ENCODE results near the gene SLC28A2.
"Not testable (repeated sequence)": the region's sequence is repeated elsewhere in the genome, so short reads cannot be mapped to it uniquely, and the experiment has no call there.

DNA sequence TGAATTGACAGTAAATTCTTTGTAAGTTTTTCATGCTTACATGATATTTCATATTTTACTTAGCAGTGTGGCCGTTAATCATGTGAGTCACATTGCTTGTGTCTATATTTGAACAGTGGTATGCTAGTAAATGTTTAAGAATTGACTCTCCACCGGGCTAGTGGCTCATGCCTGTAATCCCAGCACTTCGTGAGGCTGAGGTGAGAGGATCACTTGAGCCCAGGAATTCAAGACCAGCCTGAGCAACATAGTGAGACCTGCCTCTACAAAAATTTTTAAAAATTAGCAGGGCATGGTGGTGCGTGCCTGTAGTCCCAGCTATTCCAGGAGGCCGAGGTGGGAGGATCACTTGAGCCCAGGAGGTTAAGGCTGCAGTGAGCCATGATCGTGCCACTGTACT is 2.8 kb downstream of the SLC28A2 start:
- TF ChIP-seq, protein P1, sequence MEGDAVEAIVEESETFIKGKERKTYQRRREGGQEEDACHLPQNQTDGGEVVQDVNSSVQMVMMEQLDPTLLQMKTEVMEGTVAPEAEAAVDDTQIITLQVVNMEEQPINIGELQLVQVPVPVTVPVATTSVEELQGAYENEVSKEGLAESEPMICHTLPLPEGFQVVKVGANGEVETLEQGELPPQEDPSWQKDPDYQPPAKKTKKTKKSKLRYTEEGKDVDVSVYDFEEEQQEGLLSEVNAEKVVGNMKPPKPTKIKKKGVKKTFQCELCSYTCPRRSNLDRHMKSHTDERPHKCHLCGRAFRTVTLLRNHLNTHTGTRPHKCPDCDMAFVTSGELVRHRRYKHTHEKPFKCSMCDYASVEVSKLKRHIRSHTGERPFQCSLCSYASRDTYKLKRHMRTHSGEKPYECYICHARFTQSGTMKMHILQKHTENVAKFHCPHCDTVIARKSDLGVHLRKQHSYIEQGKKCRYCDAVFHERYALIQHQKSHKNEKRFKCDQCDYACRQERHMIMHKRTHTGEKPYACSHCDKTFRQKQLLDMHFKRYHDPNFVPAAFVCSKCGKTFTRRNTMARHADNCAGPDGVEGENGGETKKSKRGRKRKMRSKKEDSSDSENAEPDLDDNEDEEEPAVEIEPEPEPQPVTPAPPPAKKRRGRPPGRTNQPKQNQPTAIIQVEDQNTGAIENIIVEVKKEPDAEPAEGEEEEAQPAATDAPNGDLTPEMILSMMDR (IDR thresholded peaks at IDR 0.05): not testable (repeated sequence)
- TF ChIP-seq ZFX (IDR thresholded peaks at IDR 0.05; ENCODE audit: borderline replicate concordance): not testable (repeated sequence)
